ENCODE results near the gene RNF7.

- TF ChIP-seq CTCF (conservative IDR thresholded peaks at IDR 0.05; ENCODE audit: low read depth, low read length) (no peak), POLR2A (IDR thresholded peaks at IDR 0.05; ENCODE audit: low read depth, low read length) (no peak), NFE2L2 (IDR thresholded peaks at IDR 0.05; ENCODE audit: low read depth, low read length) (no peak), SMC3 (IDR thresholded peaks at IDR 0.05; ENCODE audit: low read depth, low read length) (no peak), RFX5 (IDR thresholded peaks at IDR 0.05; ENCODE audit: low read depth, low read length) (no peak), FOS (IDR thresholded peaks at IDR 0.05; ENCODE audit: low read depth, low read length) (no peak)
Measured at GRCh38 chr3:141710121-141710520, 28.0 kb upstream of the RNF7 start.

All from IMR-90 (cell line).